HG02938 (cell line): Measurements from ENCODE around the gene SH2D1A.
"Not testable (repeated sequence)": the region's sequence is repeated elsewhere in the genome, so short reads cannot be mapped to it uniquely, and the experiment has no call there.

ENCODE experiments used
- ATAC-seq: cut with Tn5 transposase; IDR thresholded peaks from one replicate; pipeline ENCODE4 v1.9.1; 2021; ENCODE audit warnings: mild to moderate bottlenecking, moderate library complexity; ENCODE audit not compliant: unreplicated experiment

Gene SH2D1A

GRCh38 chrX:124346117-124346876 lies at the start of gene SH2D1A:
SH2D1A (plus strand) TSS chrX:124346563; CDS start chrX:124346643, 80 bp downstream.
- no peak for ATAC-seq

DNA sequence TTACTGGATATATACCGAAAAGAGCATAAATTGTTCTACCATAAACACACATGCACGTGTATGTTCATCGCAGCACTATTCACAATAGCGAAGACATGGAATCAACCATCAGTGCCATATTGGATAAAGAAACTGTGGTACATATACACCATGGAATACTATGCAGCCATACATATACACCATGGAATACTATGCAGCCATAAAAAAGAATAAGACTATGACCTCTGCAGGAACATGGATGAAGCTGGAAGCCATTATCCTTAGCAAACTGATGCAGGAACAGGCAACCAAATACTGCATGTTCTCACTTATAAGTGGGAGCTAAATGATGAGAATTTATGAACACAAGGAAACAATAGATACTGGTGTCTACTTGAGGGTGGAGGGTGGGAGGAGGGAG lies 47.0 kb upstream of the SH2D1A start:
- ATAC-seq, result not testable (repeated sequence)

DNA sequence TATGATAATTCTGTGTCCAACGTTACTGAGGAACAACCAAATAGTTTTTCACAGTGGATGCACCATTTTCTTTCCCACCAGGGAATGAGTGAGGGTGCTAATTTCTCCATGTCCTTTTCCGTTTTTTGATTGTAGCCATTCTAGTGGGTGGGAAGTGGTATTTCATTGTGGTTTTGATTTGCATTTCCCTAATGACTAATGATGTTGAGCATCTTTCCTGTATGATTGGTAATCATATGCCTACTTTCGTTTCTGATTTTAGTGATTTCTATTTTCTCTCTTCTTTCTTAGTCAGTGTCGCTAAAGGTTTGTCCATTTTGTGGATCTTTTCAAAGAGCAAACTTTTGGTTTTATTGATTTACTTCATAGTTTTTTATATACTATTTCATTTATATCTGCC lies 46.0 kb upstream of the SH2D1A start:
- ATAC-seq, result no peak

- no peak for ATAC-seq
These were observed 39.0 kb upstream of the SH2D1A start for GRCh38 chrX:124307253-124307907.

DNA sequence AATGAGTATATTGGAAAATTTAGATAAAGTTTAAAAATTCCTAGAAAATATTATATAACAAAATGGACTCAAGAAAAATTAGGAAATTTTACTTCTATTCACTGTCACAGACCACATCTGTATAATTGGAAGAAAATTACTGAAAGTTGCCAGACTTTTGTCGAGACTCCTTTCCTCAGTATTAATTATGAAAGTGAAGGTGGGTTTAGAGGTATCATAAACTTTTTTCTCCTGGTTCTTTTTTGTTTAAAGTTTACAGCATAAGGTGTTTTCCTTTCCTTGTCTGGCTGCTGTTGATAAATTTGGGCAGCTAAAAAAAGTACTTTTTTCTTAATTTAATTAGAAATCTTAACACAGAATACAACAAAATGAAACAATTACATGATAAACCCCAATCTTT lies 20.6 kb upstream of the SH2D1A start:
- ATAC-seq, result no peak

DNA sequence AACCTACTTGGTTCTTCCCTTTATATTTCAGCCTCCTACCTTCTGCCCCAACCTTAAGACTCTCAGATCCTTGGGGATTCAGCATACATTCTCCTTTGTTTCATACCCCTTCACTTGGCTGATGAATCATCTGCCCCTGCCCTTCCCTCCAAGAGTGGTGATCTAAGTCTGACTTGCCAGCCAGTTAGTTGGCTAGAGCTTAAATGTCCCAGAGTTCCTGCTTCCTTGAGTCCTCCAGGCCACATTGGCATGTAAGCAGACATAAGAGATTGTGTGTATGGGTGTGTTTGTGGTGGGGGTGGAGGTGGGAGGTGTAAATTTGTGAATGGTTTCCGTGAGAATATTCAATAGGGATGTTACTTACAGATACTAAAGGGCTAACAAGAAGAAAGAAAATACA lies 17.6 kb upstream of the SH2D1A start:
- no peak for ATAC-seq

GRCh38 chrX:124332481-124333424 lies 13.6 kb upstream of the SH2D1A start, which contains the start of gene TEX13D:
TEX13D (plus strand) TSS chrX:124332660; CDS start chrX:124332918, 258 bp downstream.
- ATAC-seq, result no peak

DNA sequence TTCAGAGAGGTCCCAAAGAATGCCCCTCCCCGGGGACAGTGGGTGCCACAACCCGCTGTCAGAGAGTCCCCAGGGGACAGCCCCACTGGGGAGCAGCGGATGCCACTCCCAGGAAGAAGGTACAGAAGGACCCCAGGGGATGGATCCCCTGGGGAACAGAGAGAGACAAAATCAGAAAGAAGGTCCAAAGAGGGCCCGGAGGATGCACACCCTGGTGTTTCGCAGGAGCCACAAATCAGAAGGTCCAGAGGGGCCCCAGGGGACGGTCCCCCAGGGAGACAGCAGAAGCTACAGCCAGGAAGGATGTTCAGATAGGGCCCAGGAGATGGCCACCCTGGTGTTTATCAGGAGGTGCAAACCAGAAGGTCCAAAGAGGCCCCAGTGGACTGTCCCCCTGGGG lies 12.5 kb upstream of the SH2D1A start:
- ATAC-seq, result no peak

GRCh38 chrX:124334555-124334954 lies 11.8 kb upstream of the SH2D1A start:
- ATAC-seq, result not testable (repeated sequence)

- ATAC-seq, result no peak
These were observed 10.8 kb upstream of the SH2D1A start for GRCh38 chrX:124335598-124335997.

- ATAC-seq, result no peak
These were observed 8.4 kb upstream of the SH2D1A start for GRCh38 chrX:124337916-124338315.

GRCh38 chrX:124338733-124339514 lies 7.4 kb upstream of the SH2D1A start:
- ATAC-seq, result no peak

DNA sequence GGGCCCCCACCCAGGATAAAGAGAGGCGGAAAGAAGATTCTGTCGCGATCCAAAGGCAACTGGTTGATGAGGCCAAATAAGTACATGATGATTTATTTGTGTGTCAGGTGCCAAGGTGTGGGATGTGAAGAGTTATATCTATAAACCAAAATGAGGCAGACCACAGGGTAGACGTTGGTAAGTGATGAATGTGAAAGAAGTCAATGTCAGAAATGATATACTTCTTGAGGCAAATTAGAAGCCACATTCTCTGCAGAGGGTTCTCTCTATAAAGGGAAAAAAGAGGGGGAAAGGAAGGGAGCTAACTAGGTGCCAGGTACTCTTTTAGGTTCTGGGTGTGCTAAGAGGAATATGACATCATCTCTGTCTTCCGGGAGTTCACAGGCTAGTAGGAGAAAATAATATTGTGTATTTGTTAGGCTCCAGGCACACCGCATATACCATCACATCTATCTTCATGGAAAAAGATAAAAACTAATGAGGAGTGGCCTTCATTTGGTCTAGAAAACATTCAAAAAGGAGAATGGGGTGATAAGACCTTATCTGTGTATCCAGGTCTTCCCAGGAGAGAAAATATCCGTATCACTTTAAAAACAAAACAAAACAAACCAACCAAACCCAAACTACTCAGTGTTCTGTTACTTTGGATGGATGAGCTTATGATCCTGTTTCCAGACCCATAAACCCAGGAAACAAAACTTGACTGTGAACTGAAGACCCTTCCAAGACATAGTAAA lies 4.8 kb upstream of the SH2D1A start:
- ATAC-seq, result no peak

- no peak for ATAC-seq
These were observed 4.0 kb upstream of the SH2D1A start for GRCh38 chrX:124342174-124342867.

- ATAC-seq, result no peak
These were observed 3.3 kb upstream of the SH2D1A start for GRCh38 chrX:124343016-124343415.

DNA sequence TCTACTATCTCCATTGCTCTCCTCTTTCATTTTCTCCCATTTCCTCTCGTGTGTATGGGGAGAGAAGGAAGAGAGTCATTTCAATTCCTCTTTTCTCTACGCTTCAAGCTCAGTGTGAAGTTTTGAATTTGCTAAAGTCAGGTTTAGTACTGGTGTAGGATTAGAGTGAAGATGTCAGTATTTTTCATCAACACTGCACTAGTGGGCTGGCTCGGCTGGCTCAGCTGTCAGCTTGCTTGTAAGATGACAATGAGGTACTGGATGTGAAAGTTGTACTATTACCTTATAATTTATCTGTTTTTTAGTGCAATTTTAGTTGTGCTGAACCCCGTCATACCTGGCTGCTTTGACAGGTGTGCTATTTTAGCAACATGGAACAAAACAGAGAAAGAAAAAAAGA lies 2.1 kb upstream of the SH2D1A start:
- no peak for ATAC-seq

- no peak for ATAC-seq
These were observed 496 bp downstream of the SH2D1A start for GRCh38 chrX:124346877-124347241.

GRCh38 chrX:124347242-124347641 lies 879 bp downstream of the SH2D1A start:
- no peak for ATAC-seq

- no peak for ATAC-seq
These were observed 1.8 kb downstream of the SH2D1A start for GRCh38 chrX:124348182-124348581.
